GM19238 (cell line): ENCODE data around the gene PNO1.
A peak's percentile ranks its signal among the peaks of the same experiment; 100 is the strongest.

Experiments used
- DNase-seq: peaks from one replicate; pipeline ENCODE4 v3.0.0; 2011; ENCODE audit warnings: low spot score; ENCODE audit not compliant: insufficient read length

The PNO1 gene

DNA sequence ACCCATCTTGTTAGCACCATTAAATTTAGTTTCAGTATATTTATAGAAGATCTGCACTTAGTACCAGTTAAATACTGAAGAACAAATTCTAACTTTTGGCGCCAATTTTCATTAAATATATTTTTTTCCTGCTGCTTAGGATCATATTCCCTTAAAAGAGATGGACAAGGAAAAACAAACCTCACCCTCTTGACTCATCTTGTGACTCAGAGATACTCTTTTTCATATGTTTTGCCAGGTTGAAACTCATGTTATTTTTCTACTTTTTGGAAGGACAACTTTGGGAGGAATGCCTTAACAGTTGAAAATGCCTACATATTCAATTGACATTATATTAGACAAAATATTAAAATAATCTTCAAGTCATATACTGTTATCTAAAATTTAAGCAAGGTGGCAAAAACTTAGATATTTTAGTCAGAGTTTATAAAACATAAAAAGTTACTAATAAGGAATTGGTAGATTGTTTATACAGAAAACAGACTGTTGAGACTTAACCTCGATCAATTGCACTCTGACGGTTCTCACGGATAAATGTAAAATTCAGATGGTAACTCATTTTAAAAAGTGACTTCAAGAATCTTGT, 36.2 kb downstream of the PNO1 start:
- DNase-seq: no peak

DNA sequence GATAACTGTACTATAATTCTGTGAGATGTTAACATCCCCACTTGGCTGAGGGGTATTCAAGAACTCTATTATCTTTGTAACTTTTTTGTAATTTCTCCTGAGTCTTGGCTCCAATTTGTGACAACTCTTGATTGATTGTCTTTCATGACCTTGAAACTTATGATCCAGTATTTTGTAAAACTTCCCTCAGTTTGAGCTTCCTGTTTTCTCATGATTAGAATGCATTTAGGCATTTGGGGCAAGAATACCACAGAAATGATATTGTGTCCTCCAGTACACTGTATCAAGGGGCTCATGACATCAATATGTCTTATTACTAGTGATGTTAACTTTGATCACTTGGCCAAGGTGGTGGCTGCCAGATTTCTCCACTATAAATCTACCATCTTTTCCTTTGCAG, 37.4 kb downstream of the PNO1 start:
- DNase-seq: no peak

DNA sequence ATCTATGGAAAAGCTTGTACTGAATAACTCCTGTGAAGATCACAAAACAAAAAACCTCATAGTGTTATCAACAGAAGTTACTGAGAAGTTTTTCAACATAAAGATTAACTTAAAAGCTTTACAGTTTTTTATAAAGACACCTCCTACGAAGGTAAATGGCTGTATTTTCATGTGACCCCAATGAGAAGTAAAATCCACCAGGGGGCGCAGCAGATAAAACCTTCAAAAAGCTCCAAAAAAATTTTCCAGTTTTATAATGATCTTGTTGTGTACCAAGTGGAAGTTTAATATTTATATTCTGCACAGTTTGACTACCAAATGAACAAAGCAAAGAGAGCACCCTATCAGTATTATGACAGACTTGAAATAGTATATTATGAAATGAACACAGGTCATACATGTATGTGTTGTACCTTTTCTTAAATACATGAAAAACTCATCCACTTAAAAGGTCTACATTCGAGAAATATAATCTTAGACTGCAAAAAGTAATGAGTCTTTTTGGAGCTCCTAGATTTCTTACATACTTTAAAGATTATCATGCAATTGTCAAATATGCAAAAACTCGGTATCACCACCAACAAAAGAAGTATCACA, 38.5 kb downstream of the PNO1 start:
- no peak for DNase-seq

DNA sequence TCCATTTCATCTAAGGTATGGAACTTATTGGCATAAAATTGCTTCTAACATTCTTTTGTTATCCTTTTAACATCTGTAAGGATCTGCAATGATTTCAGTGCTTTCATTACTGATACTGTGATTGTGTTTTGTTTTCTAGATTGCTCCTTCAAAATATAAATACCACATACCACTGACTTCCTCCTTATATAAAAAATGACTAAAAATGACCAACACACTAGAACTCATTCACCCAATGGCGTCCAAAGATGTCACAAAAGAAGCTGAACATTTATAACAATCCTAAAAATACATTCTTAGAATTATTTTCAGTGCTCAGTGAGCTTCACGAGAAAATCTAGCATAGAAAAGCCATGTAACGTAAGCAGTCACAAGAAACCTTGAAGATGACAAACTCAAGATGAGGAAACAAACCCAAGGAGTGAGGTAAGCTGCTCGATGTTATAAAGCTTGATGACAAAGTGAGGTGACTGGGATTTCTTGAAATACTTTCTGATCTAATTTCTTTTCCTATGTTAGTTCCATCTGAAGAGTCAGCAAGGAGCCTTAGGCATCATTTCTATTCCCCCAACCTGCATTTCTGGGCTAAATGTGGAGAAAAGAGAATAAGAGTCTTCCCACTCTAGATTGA, 42.6 kb downstream of the PNO1 start:
- no peak for DNase-seq

DNA sequence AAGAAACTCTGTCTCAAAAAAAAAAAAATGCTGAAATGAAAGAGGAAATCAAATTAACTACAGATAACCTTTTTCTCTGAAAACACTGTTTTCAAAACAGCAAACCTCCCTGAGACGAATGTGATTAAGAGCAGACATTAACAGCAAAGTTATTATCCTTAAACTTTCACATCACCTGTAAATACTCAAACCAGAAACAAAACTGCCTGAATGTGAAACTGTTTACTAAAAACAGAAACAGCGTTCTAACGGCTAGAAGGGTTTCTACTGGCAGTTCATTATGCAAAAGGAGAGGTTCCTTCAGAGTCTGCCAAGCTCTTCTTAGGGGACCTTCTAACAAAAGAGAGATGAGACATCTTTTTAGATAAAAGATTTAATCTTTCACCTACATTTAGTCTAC, 45.9 kb downstream of the PNO1 start:
- peak; percentile 32 for DNase-seq

DNA sequence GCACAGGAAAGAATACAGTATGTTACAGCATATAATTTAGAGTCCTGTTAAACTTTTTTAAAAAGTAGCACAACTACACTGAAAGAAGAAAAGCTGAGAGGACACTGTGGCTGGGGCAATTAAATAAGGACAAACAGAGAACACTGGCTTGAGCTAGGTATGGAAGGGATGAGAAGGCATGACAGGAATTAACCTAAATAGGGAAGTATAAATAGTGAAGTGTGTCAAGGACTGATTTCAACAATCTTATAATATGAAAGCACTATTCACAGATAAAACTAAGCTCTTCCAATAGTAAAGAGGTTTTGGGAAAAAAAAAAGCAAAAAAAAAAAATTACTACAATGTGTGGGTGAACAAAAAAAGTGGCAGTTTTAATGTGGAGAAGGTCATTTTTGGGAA, 49.1 kb downstream of the PNO1 start:
- DNase-seq: no peak

DNA sequence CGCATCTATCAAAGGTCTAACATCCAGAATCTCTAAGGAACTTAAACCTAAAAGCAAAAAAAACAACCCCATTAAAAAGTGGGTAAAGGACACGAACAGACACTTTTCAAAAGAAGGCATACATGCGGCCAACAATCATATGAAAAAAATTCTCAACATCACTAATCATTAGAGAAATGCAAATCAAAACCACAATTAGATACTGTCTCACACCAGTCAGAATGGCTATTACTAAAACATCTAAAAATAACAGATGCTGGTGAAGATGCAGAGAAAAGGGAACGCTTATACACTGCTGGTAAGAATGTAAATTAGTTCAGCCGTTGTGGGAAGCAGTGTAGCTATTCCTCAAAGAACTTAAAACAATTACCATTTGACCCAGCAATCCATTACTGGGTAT, 56.7 kb downstream of the PNO1 start:
- no peak for DNase-seq

DNA sequence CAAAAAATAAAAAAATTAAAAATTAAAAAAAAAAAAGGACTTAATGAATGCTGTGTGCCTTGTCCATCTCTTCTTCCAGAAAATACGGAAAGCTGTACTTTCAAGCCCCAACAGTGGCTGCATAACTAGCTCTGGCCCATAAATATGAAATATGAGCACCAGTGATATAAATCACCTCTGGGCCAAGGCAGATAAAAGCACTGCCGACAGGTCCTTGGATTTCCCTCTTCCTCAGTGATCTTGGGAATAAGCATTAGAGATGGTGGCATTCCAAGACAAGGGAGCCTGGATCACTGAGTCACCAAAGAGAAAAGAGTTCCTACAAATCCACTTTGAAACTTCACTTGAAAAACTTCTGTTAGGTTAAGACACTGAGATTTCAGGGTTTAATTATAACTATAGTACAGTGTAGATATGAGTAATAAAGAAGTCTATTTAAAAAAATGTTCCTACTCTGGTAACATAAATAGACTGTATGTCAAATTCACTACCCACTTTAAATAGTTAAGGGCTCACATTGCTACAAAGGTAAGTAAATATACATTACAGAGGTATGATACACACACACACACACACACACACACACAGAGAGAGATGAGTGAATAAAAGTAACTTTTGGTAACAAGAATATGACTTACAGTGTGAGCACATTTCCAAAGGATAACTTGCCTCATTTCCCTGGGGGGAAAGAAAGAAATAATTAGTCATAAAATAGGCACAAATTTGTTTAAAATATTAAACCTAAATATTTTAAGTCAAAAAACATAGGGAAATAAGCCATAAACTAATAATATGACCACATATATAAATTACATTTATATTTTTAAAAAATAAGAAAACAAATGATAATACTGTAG, 59.0 kb downstream of the PNO1 start:
- no peak for DNase-seq

DNA sequence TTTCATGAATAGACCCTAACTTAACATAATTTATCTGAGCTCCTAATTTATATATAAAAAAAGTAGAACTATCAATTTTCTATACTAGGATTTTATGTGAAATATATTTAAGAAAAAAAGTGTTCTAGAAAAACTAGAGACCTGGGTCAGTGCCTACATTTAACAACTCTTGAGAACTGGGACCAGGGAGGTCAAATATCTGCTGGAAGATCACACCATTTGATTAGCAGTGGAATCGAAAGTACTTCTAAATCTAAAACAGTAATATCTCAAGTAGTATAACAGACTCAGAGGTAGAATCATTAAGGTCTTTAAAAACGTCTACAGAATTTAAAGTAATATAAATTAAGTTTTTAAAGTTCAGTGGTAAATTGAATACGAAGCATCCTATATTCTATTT, 60.0 kb downstream of the PNO1 start:
- DNase-seq: no peak

DNA sequence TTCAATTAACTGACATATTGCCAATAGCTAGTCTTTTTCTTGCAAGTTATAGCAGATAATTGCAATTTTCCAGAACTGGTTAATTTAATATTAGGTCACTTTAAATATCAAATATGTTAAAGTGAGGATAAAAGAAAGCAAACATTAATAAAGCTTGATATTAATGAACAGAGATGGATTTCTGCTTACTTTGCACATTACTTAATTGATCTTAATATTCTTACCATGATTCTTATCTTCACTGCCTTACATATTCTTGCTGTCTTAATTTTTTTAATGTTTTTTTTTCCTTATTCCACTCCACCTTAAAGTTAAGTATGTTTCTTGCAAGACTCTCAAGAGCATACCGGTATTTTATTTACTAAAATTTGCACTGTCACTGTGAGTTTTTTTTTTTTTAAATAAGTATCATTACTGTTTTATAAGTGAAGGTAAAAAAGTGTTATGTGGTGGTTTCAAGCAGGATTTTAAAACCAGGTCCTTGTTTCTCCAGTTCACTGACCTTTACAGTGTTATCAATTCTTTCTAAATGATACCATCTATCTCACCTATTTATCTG, 60.7 kb downstream of the PNO1 start:
- DNase-seq: no peak

DNA sequence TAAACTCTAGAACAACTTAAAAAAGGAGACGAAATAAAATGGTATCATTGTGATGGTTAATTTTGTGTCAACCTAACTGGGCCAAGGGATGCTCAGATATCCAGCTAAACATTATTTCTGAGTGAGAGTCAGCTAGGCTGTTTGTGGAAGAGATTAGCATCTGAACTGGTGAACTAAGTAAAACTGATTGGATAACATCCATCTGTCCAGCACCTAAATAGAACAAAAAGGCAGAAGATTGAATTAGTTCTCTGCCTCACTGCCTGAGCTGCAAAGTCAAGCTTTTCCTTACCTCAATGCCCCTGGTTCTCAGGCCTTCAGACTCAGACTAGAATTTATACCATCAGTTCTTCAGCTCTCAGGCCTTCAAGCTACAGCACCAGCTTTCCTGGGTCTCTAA, 64.6 kb downstream of the PNO1 start:
- DNase-seq: no peak

DNA sequence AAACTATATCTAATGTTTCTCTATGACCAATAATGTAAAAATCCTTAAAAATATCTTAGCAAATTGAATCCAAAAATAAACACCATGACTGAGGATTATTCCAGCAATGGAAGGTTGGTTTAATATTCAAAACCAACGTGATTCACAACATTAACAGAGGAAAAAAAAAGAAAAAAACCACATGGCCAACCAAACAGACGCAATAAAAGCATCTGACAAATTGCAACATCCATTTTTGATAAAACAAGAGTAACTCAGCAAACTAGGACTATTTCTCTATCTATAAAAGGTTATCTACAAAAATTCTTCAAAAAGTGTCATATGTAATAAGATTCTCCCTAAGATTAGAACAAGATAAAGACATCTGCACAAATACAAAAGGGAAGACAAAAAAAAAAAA, 65.7 kb downstream of the PNO1 start:
- DNase-seq: no peak

DNA sequence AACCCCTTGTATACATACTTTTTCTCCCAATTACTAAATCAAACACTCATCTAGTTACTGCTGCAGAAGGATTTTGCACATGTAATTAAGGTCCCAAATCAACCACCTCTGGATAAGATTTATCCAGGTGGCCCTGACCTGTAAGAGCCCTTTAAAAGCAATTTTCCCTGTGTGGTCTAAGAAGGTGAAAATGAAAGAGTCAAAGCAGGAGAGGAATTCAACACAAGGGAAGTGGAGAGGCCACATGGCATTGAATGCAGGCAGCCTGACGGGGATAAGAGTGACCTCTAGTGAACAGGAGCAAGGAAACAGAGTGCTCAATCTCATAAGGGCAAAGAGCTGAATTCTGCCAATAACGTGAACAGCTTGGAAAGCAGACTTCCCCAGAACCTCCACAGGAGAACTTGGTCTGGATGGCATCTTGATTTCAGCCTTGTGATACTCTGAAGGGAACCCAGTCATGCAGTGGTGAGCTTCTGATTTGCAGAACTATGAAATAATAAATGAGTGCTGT, 67.5 kb downstream of the PNO1 start:
- DNase-seq: no peak
